ENCODE data around the gene MAP3K10.

Gene MAP3K10

GRCh38 chr19:40255619-40256166 is 64.5 kb downstream of the MAP3K10 start:
- no peak for DNase-seq (ENCODE audit: low read depth)
- H3K4me3 ChIP-seq (ENCODE audit: low read depth, low read length), result no peak overlapping the region
- TF ChIP-seq CTCF (IDR thresholded peaks at IDR 0.05; ENCODE audit: insufficient read depth, low read depth, low read length, missing control alignments), result no peak

GRCh38 chr19:40256512-40256911 is 65.3 kb downstream of the MAP3K10 start:
- no peak for TF ChIP-seq CTCF (IDR thresholded peaks at IDR 0.05; ENCODE audit: insufficient read depth, low read depth, low read length, missing control alignments)
- no peak for DNase-seq (ENCODE audit: low read depth)
- no peak overlapping the region for H3K4me3 ChIP-seq (ENCODE audit: low read depth, low read length)

- H3K4me3 ChIP-seq (ENCODE audit: low read depth, low read length), result no peak overlapping the region
- TF ChIP-seq CTCF (IDR thresholded peaks at IDR 0.05; ENCODE audit: insufficient read depth, low read depth, low read length, missing control alignments), result no peak
- no peak for DNase-seq (ENCODE audit: low read depth)
Observed at GRCh38 chr19:40257096-40257517, 65.9 kb downstream of the MAP3K10 start.

GRCh38 chr19:40261631-40262030 is 70.4 kb downstream of the MAP3K10 start:
- no peak for TF ChIP-seq CTCF (IDR thresholded peaks at IDR 0.05; ENCODE audit: insufficient read depth, low read depth, low read length, missing control alignments)
- H3K4me3 ChIP-seq (ENCODE audit: low read depth, low read length), result no peak overlapping the region
- DNase-seq (ENCODE audit: low read depth), result no peak

- H3K4me3 ChIP-seq (ENCODE audit: low read depth, low read length), result no peak overlapping the region
- no peak for DNase-seq (ENCODE audit: low read depth)
- TF ChIP-seq CTCF (IDR thresholded peaks at IDR 0.05; ENCODE audit: insufficient read depth, low read depth, low read length, missing control alignments), result no peak
Observed at GRCh38 chr19:40262422-40262821, 71.2 kb downstream of the MAP3K10 start.

- no peak for DNase-seq (ENCODE audit: low read depth)
- TF ChIP-seq CTCF (IDR thresholded peaks at IDR 0.05; ENCODE audit: insufficient read depth, low read depth, low read length, missing control alignments), result no peak
Observed at GRCh38 chr19:40263440-40264313, 72.5 kb downstream of the MAP3K10 start.

More at GRCh38 chr19:40263440-40264313, 72.5 kb downstream of the MAP3K10 start:
- H3K4me3 ChIP-seq (ENCODE audit: low read depth, low read length), result no peak overlapping the region

All from GM12865 (cell line).